Glutamatergic neuron (in vitro differentiated cells): Measurements from ENCODE around the gene MBL2. TPM values are rescaled to one million over a fixed set of nuclear protein-coding genes. Genes with fewer than 3 reads are reported as not detected.

ENCODE experiments used
- DNase-seq: peaks from one replicate; pipeline ENCODE4 v3.0.0; 2022
- H3K27ac Mint-ChIP-seq: one replicate; pipeline ENCODE4 v1.8.0; 2020; ENCODE audit warnings: mild to moderate bottlenecking, mixed read lengths, inconsistent platforms; ENCODE audit not compliant: unreplicated experiment
- H3K27me3 Mint-ChIP-seq: one replicate; pipeline ENCODE4 v1.8.0; 2020; ENCODE audit warnings: mild to moderate bottlenecking, moderate library complexity, mixed read lengths, inconsistent platforms; ENCODE audit not compliant: unreplicated experiment
- H3K36me3 Mint-ChIP-seq: one replicate; pipeline ENCODE4 v1.8.0; 2020; ENCODE audit warnings: mild to moderate bottlenecking, mixed read lengths, inconsistent platforms; ENCODE audit not compliant: unreplicated experiment
- H3K4me1 Mint-ChIP-seq: one replicate; pipeline ENCODE4 v1.8.0; 2020; ENCODE audit warnings: mild to moderate bottlenecking, low read depth, mixed read lengths, inconsistent platforms; ENCODE audit not compliant: unreplicated experiment
- H3K4me3 Mint-ChIP-seq: one replicate; pipeline ENCODE4 v1.8.0; 2020; ENCODE audit warnings: mild to moderate bottlenecking, mixed read lengths, inconsistent platforms; ENCODE audit not compliant: unreplicated experiment
- H3K9me3 Mint-ChIP-seq: one replicate; pipeline ENCODE4 v1.8.0; 2020; ENCODE audit warnings: mild to moderate bottlenecking, moderate library complexity, mixed read lengths, inconsistent platforms; ENCODE audit not compliant: unreplicated experiment
- total RNA-seq: library from RNA; stranded (reverse); fragmentation: NEBNext Ultra II Directional; extraction: Animal tissue kit (Norgen Biotek cat#: 25700); gene quantifications from one replicate; pipeline ENCODE4 v1.2.1, GENCODE V29; 2021; ENCODE audit not compliant: unreplicated experiment
- TF ChIP-seq, protein P1 (sequence below): fragments of 200-600 bp; sonication (generic); IDR thresholded peaks from one replicate; pipeline ENCODE4 v1.5.0; 2021; ENCODE audit not compliant: partially characterized antibody, unreplicated experiment

MBL2 gene
- total RNA-seq, 1 donor from 2014 or later = not detected

DNA sequence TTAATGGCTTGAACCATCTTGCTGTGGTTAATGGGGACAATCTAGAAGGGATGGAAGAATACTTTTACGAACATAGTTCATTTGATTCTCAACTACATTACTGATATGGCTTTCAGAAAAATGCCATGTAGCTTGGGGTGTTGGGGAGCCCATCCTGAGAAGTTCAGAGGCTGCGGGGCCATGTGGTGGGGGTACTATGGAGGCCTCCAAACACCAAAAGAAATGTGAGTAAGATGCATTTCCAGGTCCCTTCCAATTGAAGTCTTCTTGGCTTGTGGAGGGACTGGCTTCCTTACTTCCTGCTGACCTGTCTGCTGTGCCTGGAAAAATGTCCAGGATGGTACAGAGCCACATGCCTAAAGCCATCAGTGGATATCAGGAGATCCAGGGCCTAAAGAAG lies 1.6 kb upstream of the MBL2 start:
- H3K36me3 Mint-ChIP-seq = peaks cover 4% of the 10 kb centered on the region

DNA sequence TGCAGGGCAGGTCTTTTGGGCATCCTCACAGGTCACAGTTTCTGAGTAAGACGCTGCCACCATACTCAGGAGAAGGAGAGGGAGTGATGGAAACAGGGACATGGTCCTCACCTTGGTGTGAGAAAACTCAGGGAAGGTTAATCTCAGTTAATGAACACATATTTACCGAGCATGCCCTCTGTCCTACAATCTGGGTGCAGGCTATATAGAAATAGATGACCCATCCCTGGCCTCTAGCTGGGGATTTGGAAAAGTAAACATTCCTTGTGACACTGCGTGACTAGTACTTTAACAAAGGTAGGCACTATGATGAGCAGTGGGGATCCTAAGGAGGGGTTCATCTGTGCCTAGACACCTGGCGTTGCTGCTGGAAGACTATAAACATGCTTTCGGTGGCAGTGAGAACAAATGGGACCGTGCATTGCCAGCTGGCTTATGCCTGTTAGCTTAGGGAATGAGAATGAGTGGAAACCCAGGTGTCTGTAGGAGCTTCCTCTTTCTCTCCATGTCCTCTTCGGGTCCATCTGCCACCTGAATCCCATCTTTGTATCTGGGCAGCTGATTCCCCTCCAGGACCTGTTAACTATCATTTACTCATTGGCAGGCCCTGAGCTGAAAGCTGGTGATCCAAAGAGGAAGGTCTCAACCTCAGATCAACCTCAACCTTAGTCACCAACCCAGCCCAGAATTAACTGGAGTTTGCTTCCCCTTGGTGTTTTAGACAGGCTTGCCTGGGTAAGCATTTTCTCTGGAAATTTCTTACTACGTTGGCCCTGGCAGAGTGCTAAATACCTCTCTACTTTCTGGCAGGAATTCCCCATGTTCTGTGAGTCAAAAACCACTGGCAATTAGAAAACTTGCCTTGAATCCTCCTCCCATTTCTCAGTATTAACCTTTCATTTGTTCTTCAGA lies 794 bp downstream of the MBL2 start:
- no peaks in the 10 kb centered on the region for H3K27me3 Mint-ChIP-seq
- no peak overlapping the region for H3K27ac Mint-ChIP-seq
- no peak for DNase-seq
- no peaks in the 10 kb centered on the region for H3K9me3 Mint-ChIP-seq
- no peaks in the 10 kb centered on the region for H3K4me1 Mint-ChIP-seq
- H3K4me3 Mint-ChIP-seq = no peak overlapping the region
- no peaks in the 10 kb centered on the region for H3K36me3 Mint-ChIP-seq
- TF ChIP-seq, protein P1, sequence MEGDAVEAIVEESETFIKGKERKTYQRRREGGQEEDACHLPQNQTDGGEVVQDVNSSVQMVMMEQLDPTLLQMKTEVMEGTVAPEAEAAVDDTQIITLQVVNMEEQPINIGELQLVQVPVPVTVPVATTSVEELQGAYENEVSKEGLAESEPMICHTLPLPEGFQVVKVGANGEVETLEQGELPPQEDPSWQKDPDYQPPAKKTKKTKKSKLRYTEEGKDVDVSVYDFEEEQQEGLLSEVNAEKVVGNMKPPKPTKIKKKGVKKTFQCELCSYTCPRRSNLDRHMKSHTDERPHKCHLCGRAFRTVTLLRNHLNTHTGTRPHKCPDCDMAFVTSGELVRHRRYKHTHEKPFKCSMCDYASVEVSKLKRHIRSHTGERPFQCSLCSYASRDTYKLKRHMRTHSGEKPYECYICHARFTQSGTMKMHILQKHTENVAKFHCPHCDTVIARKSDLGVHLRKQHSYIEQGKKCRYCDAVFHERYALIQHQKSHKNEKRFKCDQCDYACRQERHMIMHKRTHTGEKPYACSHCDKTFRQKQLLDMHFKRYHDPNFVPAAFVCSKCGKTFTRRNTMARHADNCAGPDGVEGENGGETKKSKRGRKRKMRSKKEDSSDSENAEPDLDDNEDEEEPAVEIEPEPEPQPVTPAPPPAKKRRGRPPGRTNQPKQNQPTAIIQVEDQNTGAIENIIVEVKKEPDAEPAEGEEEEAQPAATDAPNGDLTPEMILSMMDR = no peak

More for the DNA sequence above, 1.6 kb upstream of the MBL2 start:
- Mint-ChIP-seq H3K4me1 (peaks cover 2% of the 10 kb centered on the region), H3K27ac (no peak overlapping the region), H3K27me3 (no peaks in the 10 kb centered on the region), H3K4me3 (no peak overlapping the region), H3K9me3 (peaks cover 2% of the 10 kb centered on the region)
- TF ChIP-seq, protein P1 = no peak
- DNase-seq = no peak

DNA sequence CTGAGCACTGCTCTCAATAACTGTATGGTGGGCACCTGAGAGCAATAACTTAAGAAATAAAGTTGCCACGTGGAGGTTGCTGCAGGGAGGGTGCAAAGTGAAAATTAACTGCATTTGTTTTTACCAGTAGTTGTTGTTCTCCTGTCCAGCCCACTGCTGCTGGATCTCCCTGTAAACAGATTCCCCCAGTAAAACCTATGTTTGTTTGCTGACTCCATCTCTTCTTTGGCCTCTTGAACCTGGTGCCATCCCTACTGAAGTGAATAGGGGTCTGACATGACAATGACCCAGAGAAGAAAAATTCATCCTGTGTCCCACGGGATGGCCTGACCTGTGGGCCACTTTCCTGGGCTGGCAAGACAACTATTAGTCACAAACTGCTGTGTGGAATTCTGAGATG lies 1.7 kb downstream of the MBL2 start:
- no peaks in the 10 kb centered on the region for H3K36me3 Mint-ChIP-seq
- H3K4me1 Mint-ChIP-seq = no peaks in the 10 kb centered on the region
- no peak for DNase-seq
- H3K4me3 Mint-ChIP-seq = no peak overlapping the region
- no peaks in the 10 kb centered on the region for H3K27me3 Mint-ChIP-seq
- TF ChIP-seq, protein P1 = no peak
- no peak overlapping the region for H3K27ac Mint-ChIP-seq
- H3K9me3 Mint-ChIP-seq = no peaks in the 10 kb centered on the region

DNA sequence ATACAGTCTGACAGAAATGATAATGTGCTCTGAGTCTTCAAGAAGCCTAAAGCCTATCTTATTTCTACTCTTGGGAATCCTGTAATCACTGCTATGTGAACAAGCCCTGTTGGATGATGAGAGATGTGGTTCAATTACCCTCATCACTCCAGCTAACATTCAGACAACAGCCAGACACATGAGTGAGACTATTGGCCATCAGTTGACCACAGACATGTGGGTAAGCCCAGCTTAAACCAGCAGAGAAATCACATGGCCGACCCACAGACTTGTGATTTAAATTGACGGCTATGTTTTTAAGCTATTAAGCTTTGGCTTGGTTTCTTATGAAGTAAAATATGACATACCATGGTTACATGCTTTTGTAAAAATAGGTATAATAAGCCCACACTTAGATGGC lies 2.6 kb downstream of the MBL2 start:
- TF ChIP-seq, protein P1 = no peak
- H3K36me3 Mint-ChIP-seq = no peaks in the 10 kb centered on the region
- H3K27me3 Mint-ChIP-seq = no peaks in the 10 kb centered on the region
- H3K27ac Mint-ChIP-seq = no peak overlapping the region
- no peak for DNase-seq
- no peak overlapping the region for H3K4me3 Mint-ChIP-seq
- H3K9me3 Mint-ChIP-seq = no peaks in the 10 kb centered on the region
- H3K4me1 Mint-ChIP-seq = no peaks in the 10 kb centered on the region

DNA sequence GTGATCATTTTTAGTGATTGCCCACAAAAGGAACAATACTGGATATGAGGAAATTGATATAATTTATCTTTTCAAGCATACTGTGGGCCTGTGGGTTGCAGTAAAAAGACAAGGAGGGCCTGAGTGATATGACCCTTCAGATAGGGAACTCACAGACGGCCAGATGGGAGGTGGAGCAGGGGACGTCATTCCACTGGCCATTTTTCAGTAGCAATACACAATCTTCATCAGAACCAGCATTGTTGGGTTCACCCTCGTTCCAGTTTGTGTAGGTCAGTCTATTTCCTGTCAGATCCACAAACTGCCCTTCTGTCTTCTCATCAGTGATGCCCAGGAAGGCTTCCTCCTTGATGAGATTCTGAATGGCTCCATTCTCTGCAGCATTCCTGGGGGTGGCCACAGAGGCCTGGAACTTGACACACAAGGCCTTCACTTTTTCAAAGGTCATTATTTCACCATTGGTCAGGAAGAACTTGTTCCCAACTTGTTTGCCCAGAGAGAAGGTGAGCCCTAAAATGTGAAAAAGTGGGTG lies 4.5 kb downstream of the MBL2 start:
- no peak for DNase-seq
- no peaks in the 10 kb centered on the region for H3K27me3 Mint-ChIP-seq
- TF ChIP-seq, protein P1 = no peak

More for the DNA sequence above, 4.5 kb downstream of the MBL2 start:
- Mint-ChIP-seq H3K9me3 (no peaks in the 10 kb centered on the region), H3K36me3 (no peaks in the 10 kb centered on the region), H3K27ac (no peak overlapping the region), H3K4me3 (no peak overlapping the region), H3K4me1 (no peaks in the 10 kb centered on the region)
